Adipose tissue (tissue), 3 donors: ENCODE data around the gene PDK4. TPM values are rescaled to one million over a fixed set of nuclear protein-coding genes. Genes with fewer than 3 reads are reported as not detected.
A peak's percentile ranks its signal among the peaks of the same experiment; 100 is the strongest.

Source experiments
- H3K27ac ChIP-seq: one replicate; pipeline ENCODE4 v1.5.1; 2013; ENCODE audit warnings: low read depth, low read length
- WGBS, 3 donors: extraction: QIAGEN DNeasy Blood & Tissue Kit; methylation state at CpG; one replicate each; pipeline ENCODE4 v1.1.7; 2013; 5-methylcytosine and 5-hydroxymethylcytosine counted together
- polyA plus RNA-seq, 3 donors: library from polyadenylated mRNA; stranded (reverse); fragments of 200-250 nt; gene quantifications; one replicate each; pipeline ENCODE4 v1.2.3, GENCODE V29; 2013
- donor health status: healthy with polysubstance abuse.
- donor health status: Bipolar disorder and iron deficiency.
- donor health status: healthy.

Gene PDK4
- polyA plus RNA-seq, 3 donors: 106 to 387 (median 182) TPM

DNA sequence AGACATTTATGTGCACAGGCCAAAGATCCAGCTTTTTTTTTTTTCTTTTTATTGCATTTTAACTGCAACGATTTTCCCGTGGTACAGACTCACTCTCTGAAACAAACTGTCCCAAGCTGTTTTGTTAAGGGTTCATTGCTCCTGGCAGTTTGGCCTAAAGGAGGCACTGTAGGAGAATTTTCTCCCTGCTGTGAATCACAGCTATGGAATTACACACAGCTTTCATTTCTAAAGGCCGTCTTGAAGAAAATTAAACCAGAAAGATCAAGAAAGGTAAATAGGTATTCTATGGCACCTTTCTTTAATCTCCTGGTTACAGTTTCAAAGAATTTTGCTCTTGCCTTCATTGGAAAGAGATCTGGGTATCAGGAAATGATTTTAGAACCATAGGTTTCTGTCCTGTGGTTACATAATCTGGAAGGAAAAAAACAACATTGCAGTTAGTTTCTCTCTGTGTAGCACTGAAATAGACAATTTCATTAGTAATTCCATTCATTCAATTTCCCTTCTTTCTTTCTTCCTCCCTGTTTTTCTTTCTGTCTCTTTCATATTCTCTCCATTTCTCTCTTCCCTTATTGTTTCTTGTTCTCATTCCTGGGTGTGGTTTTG, 51.2 kb downstream of the PDK4 start:
- WGBS, 3 donors: 9 to 12% (median 9%) methylated on average over 3 of the region's 3 CpGs
- peak overlapping the region; percentile 26 for H3K27ac ChIP-seq

DNA sequence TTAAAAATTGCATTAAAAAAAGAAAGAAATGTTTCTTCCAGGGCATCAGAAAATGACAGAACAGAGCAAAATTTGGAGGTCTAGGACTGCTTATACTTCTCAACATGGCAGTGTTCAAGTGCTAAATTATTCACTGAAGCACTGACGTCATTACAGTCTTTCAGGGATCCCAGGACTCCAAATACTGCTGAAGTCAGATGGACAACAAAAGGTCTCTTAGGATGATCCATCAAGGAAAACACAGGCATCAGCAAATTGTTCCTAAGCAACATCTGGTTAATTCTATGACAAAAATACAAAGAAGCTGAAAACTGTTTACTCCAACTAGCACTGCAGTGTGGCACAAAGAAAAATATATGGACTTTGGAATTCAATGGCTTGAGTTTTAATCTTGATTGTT, 52.1 kb downstream of the PDK4 start:
- no peak overlapping the region for H3K27ac ChIP-seq
- 51 to 67% (median 65%) methylated on average over 1 of the region's 1 CpG for WGBS, 3 donors

DNA sequence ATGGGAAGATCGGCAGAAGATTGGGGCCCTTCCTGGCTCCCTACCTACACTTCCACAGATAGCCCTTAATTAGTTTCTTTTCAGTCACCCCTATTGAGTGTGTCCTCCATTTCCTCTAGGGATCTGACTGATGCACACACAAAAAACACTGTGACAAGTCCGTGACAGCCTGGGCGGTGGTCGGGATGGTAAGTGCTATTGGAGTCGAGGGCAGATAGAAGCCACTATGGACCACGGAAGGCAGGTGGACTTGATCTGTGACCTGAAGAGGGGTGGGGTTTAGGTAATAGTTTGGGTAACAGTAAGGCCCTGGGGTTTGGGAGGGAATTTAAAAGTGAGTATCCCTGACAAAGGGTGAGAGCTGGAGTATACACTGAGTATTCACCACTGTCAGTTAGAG, 53.0 kb downstream of the PDK4 start:
- WGBS, 3 donors: 88 to 95% (median 94%) methylated on average over 6 of the region's 6 CpGs
- no peak overlapping the region for H3K27ac ChIP-seq

DNA sequence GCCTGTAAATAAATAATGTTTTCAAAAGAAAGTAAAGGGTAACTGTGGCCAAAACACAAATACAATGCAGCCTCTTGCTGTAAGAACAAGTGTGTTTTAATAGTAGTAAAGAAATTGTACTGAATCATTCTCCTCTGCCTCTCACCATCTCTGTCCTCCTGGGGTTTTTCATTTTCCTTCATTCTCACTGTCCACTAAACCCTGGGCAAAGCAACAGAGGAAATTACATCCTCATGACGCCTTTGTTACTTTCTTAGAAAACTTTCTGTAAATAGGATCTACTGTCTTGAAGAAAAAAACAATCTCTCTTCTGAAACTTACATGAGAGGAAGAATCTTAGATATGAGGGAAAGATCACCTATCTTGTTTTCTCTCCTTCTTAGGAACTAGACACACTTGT, 56.0 kb downstream of the PDK4 start:
- 74 to 83% (median 76%) methylated on average over 1 of the region's 1 CpG for WGBS, 3 donors
- H3K27ac ChIP-seq: no peak overlapping the region

GRCh38 chr7:95539426-95539825, 56.9 kb downstream of the PDK4 start:
- no peak overlapping the region for H3K27ac ChIP-seq

DNA sequence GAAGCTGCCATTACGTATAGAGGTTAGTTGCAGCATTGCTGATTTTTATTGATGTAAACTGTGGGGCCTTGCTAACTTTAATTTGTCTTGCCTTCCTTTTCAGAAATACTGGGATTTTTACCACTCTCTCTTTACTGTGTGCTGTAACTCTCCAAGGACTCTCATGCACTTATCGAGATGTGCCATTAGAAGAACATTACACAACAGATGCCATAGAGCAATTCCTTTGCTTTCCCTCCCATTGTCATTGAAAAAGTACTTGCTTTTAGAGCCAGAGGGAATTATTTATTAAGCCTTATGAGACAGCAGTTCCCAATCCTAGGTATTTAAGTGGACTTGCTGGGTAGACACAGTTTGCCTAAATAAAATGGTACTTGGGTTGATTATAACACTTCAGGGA, 58.8 kb downstream of the PDK4 start:
- no peak overlapping the region for H3K27ac ChIP-seq
- 76 to 90% (median 89%) methylated on average over 2 of the region's 2 CpGs for WGBS, 3 donors

DNA sequence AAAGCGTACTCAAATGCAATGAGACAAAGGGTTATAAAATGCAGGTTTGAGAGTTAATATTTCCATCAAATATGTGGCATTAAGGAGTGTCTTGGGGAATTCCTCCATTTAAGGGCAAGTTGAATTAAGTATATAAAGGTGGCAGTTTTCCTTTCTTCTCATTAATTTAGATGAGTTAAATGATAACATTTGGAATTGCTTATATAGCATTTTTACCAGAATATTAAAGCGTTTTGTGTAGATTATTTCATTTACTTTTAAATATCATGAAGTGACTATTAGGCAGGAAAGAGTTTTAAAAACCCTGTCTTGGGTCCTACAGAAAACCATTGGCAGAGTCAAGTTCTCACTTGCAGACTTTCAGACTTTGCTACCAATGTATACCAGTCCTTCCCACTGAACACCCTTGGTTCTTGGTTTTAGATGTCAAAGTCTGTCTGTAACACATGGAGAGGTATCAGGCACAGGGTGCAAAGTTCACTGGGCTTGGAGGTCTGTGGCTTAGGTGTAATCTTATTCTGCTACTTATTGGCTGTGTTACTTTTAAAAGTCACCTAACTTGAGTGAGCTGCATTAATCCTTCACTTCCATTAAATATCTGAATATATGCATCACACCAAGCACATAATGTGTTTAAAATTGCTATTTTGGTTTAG, 59.5 kb downstream of the PDK4 start:
- WGBS, 3 donors: 87 to 94% (median 93%) methylated on average over 2 of the region's 2 CpGs
- H3K27ac ChIP-seq: no peak overlapping the region

DNA sequence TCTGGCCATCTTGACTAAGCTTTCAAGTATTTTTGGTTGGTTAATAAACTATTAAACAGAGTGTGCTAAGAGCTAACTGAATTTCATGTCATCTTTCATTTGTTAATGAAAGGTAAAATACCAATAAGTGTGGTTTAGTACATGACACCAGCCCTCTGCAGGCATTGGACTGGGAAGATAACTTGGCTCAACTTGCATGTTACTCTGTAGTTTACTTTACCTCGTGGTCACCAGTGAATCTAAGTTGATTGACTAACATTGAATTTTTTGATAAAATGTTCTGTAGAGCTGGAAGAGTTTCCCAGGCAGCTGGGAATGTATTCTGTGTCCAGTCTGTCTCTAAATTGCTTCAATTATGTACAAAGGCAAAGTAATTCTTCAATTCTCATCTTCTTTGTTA, 60.7 kb downstream of the PDK4 start:
- WGBS, 3 donors: 37 to 50% (median 42%) methylated on average over 1 of the region's 1 CpG
- no peak overlapping the region for H3K27ac ChIP-seq

DNA sequence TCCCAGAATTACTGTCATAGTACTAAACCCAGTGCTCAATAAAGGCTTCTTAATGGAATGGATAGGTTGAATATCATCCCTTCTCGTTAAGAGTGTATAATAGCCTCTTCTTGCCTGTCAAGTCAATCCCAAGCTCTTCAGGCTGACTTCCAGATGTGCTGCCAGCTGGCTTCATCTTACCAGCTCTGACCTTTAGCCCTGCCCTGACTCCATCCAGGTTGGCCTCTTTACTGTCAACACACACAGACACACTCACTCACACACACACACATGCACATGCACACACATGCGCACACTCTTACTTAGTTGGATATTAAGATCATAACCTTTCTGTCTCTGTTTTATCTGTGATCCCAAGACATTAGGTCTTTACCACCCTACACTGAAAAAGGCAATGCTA, 61.5 kb downstream of the PDK4 start:
- WGBS, 3 donors: 80 to 85% (median 84%) methylated on average over 2 of the region's 2 CpGs
- H3K27ac ChIP-seq: no peak overlapping the region

Other genes starting within 250 kb of the PDK4 start
- 1 to 10 TPM; 1.8 to 4.4 (median 2.2) TPM for gene PON3, start 200.1 kb downstream of the PDK4 start, polyA plus RNA-seq
- 10 to 100 TPM; 18.2 to 47.8 (median 22.6) TPM for gene PON2, start 161.5 kb downstream of the PDK4 start, polyA plus RNA-seq
- gene ASB4, start 110.6 kb downstream of the PDK4 start, polyA plus RNA-seq: under 1 TPM; 0.09 to 0.22 (median 0.22) TPM
- 1 to 10 TPM in 2 of 3 donors, under 1 TPM in 1; 0.58 to 4.8 (median 1.3) TPM for gene DYNC1I1, start 176.0 kb upstream of the PDK4 start, polyA plus RNA-seq